Neural cell (in vitro differentiated cells): ENCODE data around the gene SLC26A9.

ENCODE experiments used
- CTCF ChIP-seq: fragments of 450-650 bp; IDR thresholded peaks from 2 replicates; pipeline ENCODE4 v1.5.1; 2014; ENCODE audit warnings: antibody characterized with exemption, mild to moderate bottlenecking, moderate library complexity; ENCODE audit not compliant: poor library complexity, severe bottlenecking
- EZH2 ChIP-seq: fragments of 200-600, 300-800 bp; shearing (Covaris generic), sonication (generic); IDR thresholded peaks from 2 replicates; pipeline ENCODE4 v1.6.1; 2014; ENCODE audit warnings: antibody characterized with exemption, low read length, borderline replicate concordance, mild to moderate bottlenecking; ENCODE audit not compliant: insufficient read depth, poor library complexity, severe bottlenecking
- REST ChIP-seq: IDR thresholded peaks from 2 replicates; pipeline ENCODE4 v1.6.1; 2012; ENCODE audit warnings: borderline replicate concordance

- TF ChIP-seq CTCF (no peak), EZH2 (no peak), REST (no peak)
These were observed 18.1 kb upstream of the SLC26A9 start for GRCh38 chr1:205961405-205961804.
